Skeletal muscle tissue (tissue), 4 donors: ENCODE measurements around the gene EYA2. TPM values are rescaled to one million over a fixed set of nuclear protein-coding genes. Genes with fewer than 3 reads are reported as not detected.
"Not testable (repeated sequence)": the region's sequence is repeated elsewhere in the genome, so short reads cannot be mapped to it uniquely, and the experiment has no call there.

ENCODE experiments used
- H3K27ac ChIP-seq: one replicate; pipeline ENCODE4 v1.7.0; 2013; ENCODE audit warnings: mild to moderate bottlenecking, low read depth, low read length, inconsistent platforms
- H3K27me3 ChIP-seq, 3 donors: one replicate each; pipeline ENCODE4 v1.7.0; 2013; ENCODE audit warnings: low read length in 3 of 3; ENCODE audit not compliant: control insufficient read depth in 3 of 3, insufficient read depth in 3 of 3
- H3K36me3 ChIP-seq, 3 donors: one replicate each; pipeline ENCODE4 v1.7.0; 2013; ENCODE audit warnings: low read length in 3 of 3; ENCODE audit not compliant: control insufficient read depth in 3 of 3, insufficient read depth in 3 of 3
- H3K4me1 ChIP-seq, 3 donors: one replicate each; pipeline ENCODE4 v1.7.0; 2013; ENCODE audit warnings: low read length in 3 of 3, mild to moderate bottlenecking in 3 of 3; ENCODE audit not compliant: control insufficient read depth in 3 of 3, insufficient read depth in 3 of 3
- H3K4me3 ChIP-seq, 3 donors: one replicate each; pipeline ENCODE4 v1.7.0; 2013; ENCODE audit warnings: low read length in 3 of 3
- H3K9ac ChIP-seq, 3 donors: one replicate each; pipeline ENCODE4 v1.7.0; 2013; ENCODE audit warnings: low read length in 3 of 3, mild to moderate bottlenecking in 3 of 3, moderate library complexity in 2 of 3, low read depth in 1 of 3
- H3K9me3 ChIP-seq, 3 donors: one replicate each; pipeline ENCODE4 v1.7.0; 2013; ENCODE audit warnings: low read length in 3 of 3; ENCODE audit not compliant: control insufficient read depth in 3 of 3
- total RNA-seq: library from RNA; depleted of rRNA; stranded (reverse); fragments of >200 nt; gene quantifications from one replicate; pipeline ENCODE4 v1.2.3, GENCODE V29; 2014
- donor health status: Osteomylitis.

Gene EYA2
- total RNA-seq, 1 donor from 2014 or later = 1.0 TPM

GRCh38 chr20:46928580-46929132, 34.0 kb downstream of the EYA2 start:
- Histone ChIP-seq H3K9ac (no peak overlapping the region), H3K27me3 (no peaks in the 10 kb centered on the region), H3K4me3 (no peak overlapping the region), H3K36me3 (no peaks in the 10 kb centered on the region), H3K9me3 (no peaks in the 10 kb centered on the region), H3K4me1 (peaks cover 12 to 18% (median 17%) of the 10 kb centered on the region in 3 donors), H3K27ac (peak overlapping the region; percentile 29)

GRCh38 chr20:46929902-46930301, 35.3 kb downstream of the EYA2 start:
- H3K4me3 ChIP-seq = no peak overlapping the region
- H3K9me3 ChIP-seq = no peaks in the 10 kb centered on the region
- no peaks in the 10 kb centered on the region for H3K36me3 ChIP-seq
- peaks cover 0 to 4% (median 0%) of the 10 kb centered on the region in 3 donors for H3K27me3 ChIP-seq
- H3K4me1 ChIP-seq = peaks cover 12 to 18% (median 17%) of the 10 kb centered on the region in 3 donors
- H3K27ac ChIP-seq = no peak overlapping the region
- no peak overlapping the region for H3K9ac ChIP-seq

- peaks cover 0 to 4% (median 0%) of the 10 kb centered on the region in 3 donors for H3K27me3 ChIP-seq
- peaks cover 12 to 18% (median 17%) of the 10 kb centered on the region in 3 donors for H3K4me1 ChIP-seq
- H3K9me3 ChIP-seq = no peaks in the 10 kb centered on the region
- H3K9ac ChIP-seq = no peak overlapping the region
- H3K27ac ChIP-seq = peak overlapping the region; percentile 54
- no peak overlapping the region for H3K4me3 ChIP-seq
- H3K36me3 ChIP-seq = no peaks in the 10 kb centered on the region
Measured at GRCh38 chr20:46930640-46931339, 36.1 kb downstream of the EYA2 start.

- Histone ChIP-seq H3K36me3 (no peaks in the 10 kb centered on the region), H3K4me1 (peaks cover 12 to 18% (median 17%) of the 10 kb centered on the region in 3 donors), H3K27ac (peak overlapping the region; percentile 54), H3K9ac (peak overlapping the region in 1 of 3 donors; percentile 45), H3K9me3 (no peaks in the 10 kb centered on the region), H3K4me3 (peak overlapping the region in 2 of 3 donors; percentile 14 to 31), H3K27me3 (peaks cover 0 to 4% (median 0%) of the 10 kb centered on the region in 3 donors)
Measured at GRCh38 chr20:46931699-46932098, 37.1 kb downstream of the EYA2 start.

- not testable (repeated sequence) for H3K36me3 ChIP-seq
Measured at GRCh38 chr20:46932439-46932838, 37.8 kb downstream of the EYA2 start.

GRCh38 chr20:46933150-46933549, 38.5 kb downstream of the EYA2 start:
- no peaks in the 10 kb centered on the region for H3K9me3 ChIP-seq
- no peaks in the 10 kb centered on the region for H3K36me3 ChIP-seq
- peaks cover 0 to 4% (median 0%) of the 10 kb centered on the region in 3 donors for H3K27me3 ChIP-seq
- no peak overlapping the region for H3K9ac ChIP-seq
- no peak overlapping the region for H3K4me3 ChIP-seq
- peaks cover 12 to 18% (median 17%) of the 10 kb centered on the region in 3 donors for H3K4me1 ChIP-seq
- no peak overlapping the region for H3K27ac ChIP-seq

More at GRCh38 chr20:46932439-46932838, 37.8 kb downstream of the EYA2 start:
- Histone ChIP-seq H3K4me1 (peaks cover 12 to 18% (median 17%) of the 10 kb centered on the region in 3 donors), H3K9ac (peak overlapping the region in 1 of 3 donors; percentile 45), H3K27ac (peak overlapping the region; percentile 54)
- H3K4me3 ChIP-seq, H3K9me3 ChIP-seq, H3K27me3 ChIP-seq: not testable (repeated sequence)

GRCh38 chr20:46934746-46935287, 40.2 kb downstream of the EYA2 start:
- no peak overlapping the region for H3K27ac ChIP-seq
- peaks cover 0 to 4% (median 0%) of the 10 kb centered on the region in 3 donors for H3K27me3 ChIP-seq

GRCh38 chr20:46935394-46936017, 40.9 kb downstream of the EYA2 start:
- Histone ChIP-seq H3K27ac (no peak overlapping the region), H3K36me3 (no peaks in the 10 kb centered on the region), H3K9ac (no peak overlapping the region), H3K27me3 (peaks cover 0 to 4% (median 0%) of the 10 kb centered on the region in 3 donors), H3K4me1 (peaks cover 12 to 13% (median 12%) of the 10 kb centered on the region in 3 donors), H3K4me3 (no peak overlapping the region), H3K9me3 (no peaks in the 10 kb centered on the region)

More at GRCh38 chr20:46934746-46935287, 40.2 kb downstream of the EYA2 start:
- H3K4me3 ChIP-seq = no peak overlapping the region
- no peaks in the 10 kb centered on the region for H3K9me3 ChIP-seq
- peaks cover 12 to 13% (median 12%) of the 10 kb centered on the region in 3 donors for H3K4me1 ChIP-seq
- no peak overlapping the region for H3K9ac ChIP-seq
- no peaks in the 10 kb centered on the region for H3K36me3 ChIP-seq

- no peak overlapping the region for H3K4me3 ChIP-seq
- peaks cover 0 to 4% (median 0%) of the 10 kb centered on the region in 3 donors for H3K27me3 ChIP-seq
- no peak overlapping the region for H3K9ac ChIP-seq
- H3K36me3 ChIP-seq = no peaks in the 10 kb centered on the region
- no peak overlapping the region for H3K27ac ChIP-seq
- no peaks in the 10 kb centered on the region for H3K9me3 ChIP-seq
- peaks cover 7 to 8% (median 7%) of the 10 kb centered on the region in 3 donors for H3K4me1 ChIP-seq
Measured at GRCh38 chr20:46936415-46937156, 41.9 kb downstream of the EYA2 start.
